Measurements from ENCODE around the gene NUDT13. TPM values are rescaled to one million over a fixed set of nuclear protein-coding genes. Genes with fewer than 3 reads are reported as not detected.

Gene NUDT13
- total and polyA plus RNA-seq, 2 of the 4 experiments (the other 2 are of a cell fraction), result 0.90 to 1.7 TPM

- Histone ChIP-seq H2AK5ac (ENCODE audit: low read depth, low read length) (no peak overlapping the region), H3K79me1 (ENCODE audit: low read depth in 1 of 2, low read length in 2 of 2) (peaks cover 18 to 24% of the 10 kb centered on the region in 2 experiments), H2AK9ac (replicated peaks; ENCODE audit: low read depth, low read length, poor library complexity) (no peak overlapping the region), H3K56ac (ENCODE audit: extremely low read depth, insufficient read depth, low read length) (no peak overlapping the region), H3K27me3 (ENCODE audit: control insufficient read depth, insufficient read depth, low read length) (no peaks in the 10 kb centered on the region), H3K4ac (ENCODE audit: low read depth, low read length) (no peak overlapping the region), H2BK15ac (ENCODE audit: low read depth, low read length) (no peak overlapping the region), H3K9ac (ENCODE audit: low read depth, low read length) (no peak overlapping the region), H2BK20ac (ENCODE audit: low read depth, low read length) (no peak overlapping the region), H3K23ac (ENCODE audit: low read depth, low read length) (no peak overlapping the region), H3K9me1 (ENCODE audit: insufficient read depth, low read length) (no peaks in the 10 kb centered on the region), H3K27ac (ENCODE audit: insufficient read depth, low read length) (no peak overlapping the region), H4K5ac (ENCODE audit: low read depth, low read length) (no peak overlapping the region), H4K91ac (ENCODE audit: insufficient read depth, low read depth, low read length) (no peak overlapping the region), H4K8ac (ENCODE audit: low read depth in 2 of 2, low read length in 2 of 2) (no peak overlapping the region), H2BK120ac (ENCODE audit: low read depth, low read length) (no peak overlapping the region), H3K14ac (replicated peaks; ENCODE audit: low read depth, low read length) (no peak overlapping the region), H3K4me2 (ENCODE audit: low read depth, low read length) (no peak overlapping the region), H4K20me1 (ENCODE audit: insufficient read depth, low read length) (peaks cover 10% of the 10 kb centered on the region; the same call in 1 of the 2 replicates), H3K36me3 (ENCODE audit: control insufficient read depth, insufficient read depth, low read length) (peaks cover 17% of the 10 kb centered on the region), H3K4me3 (ENCODE audit: insufficient read depth, low read depth, low read length) (no peak overlapping the region), H2BK5ac (ENCODE audit: low read depth, low read length, poor library complexity, severe bottlenecking) (no peak overlapping the region), H3K9me3 (ENCODE audit: control insufficient read depth, insufficient read depth, low read length) (no peaks in the 10 kb centered on the region), H3K4me1 (ENCODE audit: control insufficient read depth, insufficient read depth, low read length) (no peaks in the 10 kb centered on the region), H2AFZ (replicated peaks; ENCODE audit: low read length, poor library complexity) (no peak overlapping the region), H3K18ac (ENCODE audit: low read depth, low read length) (no peak overlapping the region)
- ChIA-PET POLR2A (ENCODE audit: unreplicated experiment) (no interaction called here), CTCF (interaction anchor here (0.8 kb wide), 1 partner anchor 9 kb away, joined by 3 read pairs; no protein-coding TSS in a partner anchor)
- BruUV-seq (replicated peaks), result no TSS peak
- in situ Hi-C loops (cut with MboI; ENCODE audit: low sequenced_read_pairs) (no loop called here), intact Hi-C loops (cut with micrococcal nuclease) (no loop called here), dilution Hi-C loops (cut with HindIII; ENCODE audit: low sequenced_read_pairs, unreplicated experiment) (no loop called here)
- WGBS, 2 experiments (ENCODE audit: extremely low coverage in 2 of 2, insufficient read length in 1 of 2), result no CpG with 5 or more reads among the region's 1 CpG
- TF ChIP-seq RFX5 (IDR thresholded peaks at IDR 0.05; ENCODE audit: low read depth, low read length) (no peak), MAFK (IDR thresholded peaks at IDR 0.05; ENCODE audit: low read depth, low read length) (no peak), FOS (IDR thresholded peaks at IDR 0.05; ENCODE audit: low read depth, low read length) (no peak), ELK1 (IDR thresholded peaks at IDR 0.05; ENCODE audit: borderline replicate concordance, low read depth, low read length) (no peak), MXI1 (IDR thresholded peaks at IDR 0.05; ENCODE audit: borderline replicate concordance, low read depth, low read length) (no peak), CEBPB (IDR thresholded peaks at IDR 0.05; ENCODE audit: low read depth, low read length) (no peak), BHLHE40 (IDR thresholded peaks at IDR 0.05; ENCODE audit: low read depth, low read length) (no peak), NFE2L2 (IDR thresholded peaks at IDR 0.05; ENCODE audit: low read depth, low read length) (no peak), RAD21 (IDR thresholded peaks at IDR 0.05; ENCODE audit: low read length) (no peak), MAZ (IDR thresholded peaks at IDR 0.05; ENCODE audit: borderline replicate concordance, low read depth, low read length) (no peak), SMC3 (IDR thresholded peaks at IDR 0.05; ENCODE audit: low read depth, low read length) (no peak), POLR2A (IDR thresholded peaks at IDR 0.05; ENCODE audit: low read depth, low read length) (no peak), RCOR1 (IDR thresholded peaks at IDR 0.05; ENCODE audit: insufficient replicate concordance, low read length) (no peak), CHD1 (IDR thresholded peaks at IDR 0.05; ENCODE audit: low read depth, low read length) (no peak)
- TF ChIP-seq, protein P1, sequence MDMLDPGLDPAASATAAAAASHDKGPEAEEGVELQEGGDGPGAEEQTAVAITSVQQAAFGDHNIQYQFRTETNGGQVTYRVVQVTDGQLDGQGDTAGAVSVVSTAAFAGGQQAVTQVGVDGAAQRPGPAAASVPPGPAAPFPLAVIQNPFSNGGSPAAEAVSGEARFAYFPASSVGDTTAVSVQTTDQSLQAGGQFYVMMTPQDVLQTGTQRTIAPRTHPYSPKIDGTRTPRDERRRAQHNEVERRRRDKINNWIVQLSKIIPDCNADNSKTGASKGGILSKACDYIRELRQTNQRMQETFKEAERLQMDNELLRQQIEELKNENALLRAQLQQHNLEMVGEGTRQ (IDR thresholded peaks at IDR 0.05; ENCODE audit: low read depth, low read length), result no peak
- TF ChIP-seq, protein P2, sequence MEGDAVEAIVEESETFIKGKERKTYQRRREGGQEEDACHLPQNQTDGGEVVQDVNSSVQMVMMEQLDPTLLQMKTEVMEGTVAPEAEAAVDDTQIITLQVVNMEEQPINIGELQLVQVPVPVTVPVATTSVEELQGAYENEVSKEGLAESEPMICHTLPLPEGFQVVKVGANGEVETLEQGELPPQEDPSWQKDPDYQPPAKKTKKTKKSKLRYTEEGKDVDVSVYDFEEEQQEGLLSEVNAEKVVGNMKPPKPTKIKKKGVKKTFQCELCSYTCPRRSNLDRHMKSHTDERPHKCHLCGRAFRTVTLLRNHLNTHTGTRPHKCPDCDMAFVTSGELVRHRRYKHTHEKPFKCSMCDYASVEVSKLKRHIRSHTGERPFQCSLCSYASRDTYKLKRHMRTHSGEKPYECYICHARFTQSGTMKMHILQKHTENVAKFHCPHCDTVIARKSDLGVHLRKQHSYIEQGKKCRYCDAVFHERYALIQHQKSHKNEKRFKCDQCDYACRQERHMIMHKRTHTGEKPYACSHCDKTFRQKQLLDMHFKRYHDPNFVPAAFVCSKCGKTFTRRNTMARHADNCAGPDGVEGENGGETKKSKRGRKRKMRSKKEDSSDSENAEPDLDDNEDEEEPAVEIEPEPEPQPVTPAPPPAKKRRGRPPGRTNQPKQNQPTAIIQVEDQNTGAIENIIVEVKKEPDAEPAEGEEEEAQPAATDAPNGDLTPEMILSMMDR (conservative IDR thresholded peaks at IDR 0.05; ENCODE audit: low read depth, low read length), result no peak
- DNase-seq (no peak), ATAC-seq (ENCODE audit: low read depth) (no peak)
Observed at GRCh38 chr10:73161079-73161478, 50.8 kb downstream of the NUDT13 start.
